ENCODE measurements around the gene JMJD1C.

DNA sequence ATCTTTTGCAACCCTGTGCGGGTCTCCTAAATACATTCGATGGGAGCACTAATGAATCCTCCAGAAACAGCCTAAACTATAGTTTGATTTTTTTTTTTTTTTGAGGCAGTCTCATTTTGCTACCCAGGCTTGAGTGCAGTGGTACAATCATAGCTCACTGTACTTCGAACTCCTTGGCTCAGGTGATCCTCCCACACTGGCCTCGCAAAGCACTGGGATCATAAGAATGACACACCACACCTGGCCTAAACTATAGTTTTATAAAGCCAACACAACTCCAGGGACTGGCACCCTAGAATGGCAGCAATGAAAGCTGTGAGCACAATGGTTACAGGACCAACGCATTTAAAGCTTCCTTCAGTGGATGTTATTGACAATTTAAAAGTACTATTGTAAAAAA is 14.5 kb upstream of the JMJD1C start:
- TF ChIP-seq, protein P1, sequence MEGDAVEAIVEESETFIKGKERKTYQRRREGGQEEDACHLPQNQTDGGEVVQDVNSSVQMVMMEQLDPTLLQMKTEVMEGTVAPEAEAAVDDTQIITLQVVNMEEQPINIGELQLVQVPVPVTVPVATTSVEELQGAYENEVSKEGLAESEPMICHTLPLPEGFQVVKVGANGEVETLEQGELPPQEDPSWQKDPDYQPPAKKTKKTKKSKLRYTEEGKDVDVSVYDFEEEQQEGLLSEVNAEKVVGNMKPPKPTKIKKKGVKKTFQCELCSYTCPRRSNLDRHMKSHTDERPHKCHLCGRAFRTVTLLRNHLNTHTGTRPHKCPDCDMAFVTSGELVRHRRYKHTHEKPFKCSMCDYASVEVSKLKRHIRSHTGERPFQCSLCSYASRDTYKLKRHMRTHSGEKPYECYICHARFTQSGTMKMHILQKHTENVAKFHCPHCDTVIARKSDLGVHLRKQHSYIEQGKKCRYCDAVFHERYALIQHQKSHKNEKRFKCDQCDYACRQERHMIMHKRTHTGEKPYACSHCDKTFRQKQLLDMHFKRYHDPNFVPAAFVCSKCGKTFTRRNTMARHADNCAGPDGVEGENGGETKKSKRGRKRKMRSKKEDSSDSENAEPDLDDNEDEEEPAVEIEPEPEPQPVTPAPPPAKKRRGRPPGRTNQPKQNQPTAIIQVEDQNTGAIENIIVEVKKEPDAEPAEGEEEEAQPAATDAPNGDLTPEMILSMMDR (IDR thresholded peaks at IDR 0.05): no peak
- TF ChIP-seq POLR2A (IDR thresholded peaks at IDR 0.05) (no peak), POLR2AphosphoS5 (IDR thresholded peaks at IDR 0.05; ENCODE audit: insufficient read depth in 1 of 2, low read depth in 1 of 2) (no peak)
